Nucleus accumbens (tissue), 56 donors: ENCODE results near the gene PTPRH.

Experiments
- DNase-seq, 56 donors: peaks; one replicate each; lab custom pipeline; 2025; lab: John Stamatoyannopoulos, UW

Gene PTPRH

GRCh38 chr19:55145232-55145631, 64.1 kb downstream of the PTPRH start:
- DNase-seq = no peak

GRCh38 chr19:55141696-55142095, 67.6 kb downstream of the PTPRH start:
- no peak for DNase-seq

GRCh38 chr19:55137915-55138314, 71.4 kb downstream of the PTPRH start:
- DNase-seq = peak in 2 of 56 donors; percentile 7 to 8

- no peak for DNase-seq
Measured at GRCh38 chr19:55136399-55137102, 72.8 kb downstream of the PTPRH start.

GRCh38 chr19:55134736-55135135, 74.6 kb downstream of the PTPRH start:
- no peak for DNase-seq

GRCh38 chr19:55133639-55134444, 75.5 kb downstream of the PTPRH start:
- DNase-seq = no peak

- DNase-seq = no peak
Measured at GRCh38 chr19:55132453-55133129, 76.7 kb downstream of the PTPRH start.

GRCh38 chr19:55131421-55131820, 77.9 kb downstream of the PTPRH start:
- no peak for DNase-seq
